GM12892 (cell line): ENCODE measurements around the gene COTL1.
A peak's percentile ranks its signal among the peaks of the same experiment; 100 is the strongest.
"Not testable (repeated sequence)": the region's sequence is repeated elsewhere in the genome, so short reads cannot be mapped to it uniquely, and the experiment has no call there.

Experiments
- DNase-seq: peaks from one replicate; pipeline ENCODE4 v3.0.0; 2011; ENCODE audit not compliant: insufficient read length
- FAIRE-seq: peaks from 2 replicates; lab custom pipeline; 2011; peaks lifted over from hg19 to GRCh38; lab: Jason Lieb, UNC
- POLR2A ChIP-seq: IDR thresholded peaks from 2 replicates; pipeline ENCODE4 v1.6.1; 2011; ENCODE audit warnings: low read depth, low read length, control low read depth
- POLR2AphosphoS5 ChIP-seq: IDR thresholded peaks from 2 replicates; pipeline ENCODE4 v1.6.1; 2011; ENCODE audit warnings: low read depth, low read length, control low read depth
- TAF1 ChIP-seq: IDR thresholded peaks from 2 replicates; pipeline ENCODE4 v1.6.1; 2011; ENCODE audit warnings: low read depth, mild to moderate bottlenecking, control low read depth, low read length, borderline replicate concordance

Gene COTL1

DNA sequence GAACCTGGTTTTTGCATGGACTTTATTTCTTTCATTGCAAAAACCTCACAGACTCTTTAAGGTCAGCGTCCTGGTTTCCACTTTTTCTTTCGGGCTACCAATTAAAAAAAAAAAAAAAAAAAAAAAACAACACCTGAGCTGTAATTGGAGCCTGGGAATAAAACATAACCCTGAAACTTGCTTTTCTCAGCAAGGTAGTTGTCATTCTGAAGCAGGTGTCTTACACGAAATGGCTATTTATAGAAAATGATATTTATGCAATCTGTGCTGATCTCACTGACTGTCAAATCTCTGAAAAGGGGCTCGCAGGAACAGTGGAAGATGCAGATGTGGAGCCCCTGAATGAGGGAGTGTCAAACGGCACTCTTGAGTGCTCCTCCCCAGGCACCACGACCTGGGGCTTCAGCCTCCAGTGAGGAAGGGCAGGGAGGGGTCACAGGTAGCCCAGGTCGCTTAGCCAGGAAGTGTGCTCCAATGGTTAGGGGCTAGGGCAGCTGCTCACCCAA is 10.4 kb upstream of the COTL1 start:
- DNase-seq (no peak), FAIRE-seq (no peak)
- no peak for TF ChIP-seq TAF1
- no peak for TF ChIP-seq POLR2AphosphoS5
- no peak for TF ChIP-seq POLR2A

- FAIRE-seq (no peak), DNase-seq (no peak)
- TF ChIP-seq POLR2AphosphoS5, result no peak
- no peak for TF ChIP-seq POLR2A
- TF ChIP-seq TAF1, result no peak
These were observed 7.7 kb upstream of the COTL1 start for GRCh38 chr16:84625556-84625955.

DNA sequence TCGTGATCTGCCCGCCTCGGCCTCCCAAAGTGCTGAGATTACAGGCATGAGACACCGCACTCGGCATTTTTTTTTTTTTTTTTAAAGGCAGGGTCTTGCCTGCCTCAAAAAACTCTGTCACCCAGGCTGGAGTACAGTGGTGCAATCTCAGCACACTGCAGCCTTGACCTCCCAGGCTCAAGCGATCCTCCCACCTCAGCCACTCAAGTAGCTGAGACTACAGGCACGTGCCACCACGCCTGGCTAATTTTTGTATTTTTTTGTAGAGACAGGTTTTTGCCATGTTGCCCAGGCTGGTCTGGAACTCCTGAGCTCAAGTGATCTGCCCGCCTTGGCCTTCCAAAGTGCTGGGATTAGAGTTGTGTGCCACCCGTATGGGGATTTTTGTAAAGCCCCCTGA is 3.0 kb upstream of the COTL1 start:
- FAIRE-seq, DNase-seq: not testable (repeated sequence)

GRCh38 chr16:84618581-84619460 is 943 bp upstream of the COTL1 start:
- DNase-seq (no peak), FAIRE-seq (no peak)
- TF ChIP-seq POLR2A, result no peak
- no peak for TF ChIP-seq POLR2AphosphoS5
- no peak for TF ChIP-seq TAF1

DNA sequence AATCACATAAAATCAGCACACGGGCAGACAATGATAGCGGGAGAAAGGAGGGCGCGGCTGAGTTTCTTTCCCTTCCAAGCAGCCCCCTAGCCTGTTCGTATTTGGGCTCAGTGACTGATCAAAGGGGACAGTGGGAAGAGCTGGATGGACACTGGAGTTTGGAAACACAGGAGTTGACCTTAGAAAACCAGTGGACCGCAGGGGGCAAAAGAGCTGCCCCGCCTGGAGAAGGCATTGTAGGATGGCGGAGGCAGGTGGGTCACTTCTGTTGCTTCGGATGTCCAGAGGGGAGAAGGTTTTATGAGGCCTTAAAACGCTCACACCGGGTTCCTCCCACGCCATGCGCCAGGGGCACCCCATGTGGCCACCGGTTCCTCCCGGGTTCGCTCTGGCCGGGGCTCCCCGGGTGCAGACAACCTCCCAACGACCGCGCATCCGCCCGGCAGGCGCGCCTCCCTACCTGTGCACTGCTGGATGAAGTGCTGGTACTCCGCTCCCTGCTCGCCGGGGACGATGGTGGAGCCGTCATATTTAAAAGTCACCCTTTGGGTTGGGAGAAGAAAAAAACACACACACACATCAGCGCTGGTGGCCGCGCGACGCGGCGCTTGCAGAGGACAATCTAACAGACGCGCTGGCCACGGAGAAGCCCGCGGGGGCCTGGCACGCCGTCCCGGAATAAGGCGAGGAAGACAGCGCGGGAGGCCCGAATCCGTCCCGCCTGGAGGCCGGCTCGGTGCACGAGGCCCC is 662 bp downstream of the COTL1 start:
- TF ChIP-seq POLR2AphosphoS5 (no peak), TAF1 (no peak)
- DNase-seq, result peak; percentile 59
- FAIRE-seq, result no peak

GRCh38 chr16:84616515-84616914 is 1.4 kb downstream of the COTL1 start:
- FAIRE-seq (no peak), DNase-seq (no peak)
- TF ChIP-seq POLR2AphosphoS5 (no peak), POLR2A (no peak)

- DNase-seq, result no peak
- TF ChIP-seq POLR2AphosphoS5 (0 out of 2 replicates have a peak, but pooled peaks have one; percentile 65), POLR2A (peak; percentile 54), TAF1 (no peak)
- no peak for FAIRE-seq
These were observed 2.7 kb downstream of the COTL1 start for GRCh38 chr16:84614968-84615813.

DNA sequence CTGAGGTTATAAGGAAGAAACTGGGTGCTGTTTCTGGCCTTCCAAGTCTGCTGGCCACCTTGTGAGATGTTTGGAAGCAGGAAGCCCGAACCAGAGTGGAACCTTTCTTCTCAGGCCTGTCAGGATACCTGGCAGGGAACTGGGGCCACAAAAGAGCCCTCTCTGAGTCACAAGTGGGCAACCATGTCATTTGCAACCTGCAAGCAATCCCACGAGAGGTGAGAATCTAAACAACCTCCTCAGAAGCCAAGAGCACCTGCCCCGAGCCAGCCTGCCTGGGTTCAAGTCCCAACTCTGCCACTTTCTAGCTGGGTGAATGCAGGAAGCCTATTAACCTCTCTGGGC is 3.3 kb downstream of the COTL1 start:
- no peak for FAIRE-seq
- TF ChIP-seq TAF1, result no peak
- no peak; the same call in 1 of the 2 replicates for TF ChIP-seq POLR2A
- no peak; the same call in 1 of the 2 replicates for TF ChIP-seq POLR2AphosphoS5
- no peak for DNase-seq

DNA sequence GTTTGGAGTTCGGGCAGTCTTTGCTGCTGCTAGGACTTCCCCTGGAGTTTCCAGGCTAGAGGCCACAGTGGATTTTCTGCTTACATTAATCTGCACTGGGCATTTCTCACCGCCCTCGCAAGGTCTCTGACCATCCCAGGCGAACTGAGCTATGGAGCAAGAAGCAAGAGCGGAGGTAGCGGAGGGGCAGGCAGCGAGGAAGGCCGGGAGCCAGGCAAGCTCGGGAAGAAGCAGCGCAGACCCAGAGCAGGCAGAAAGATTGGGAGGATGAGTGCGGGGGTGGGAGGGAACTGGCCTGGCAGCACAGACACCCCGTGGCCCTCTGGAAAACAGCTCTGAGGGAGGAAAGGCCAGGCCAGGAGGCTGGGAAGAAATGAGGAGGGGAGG is 3.8 kb downstream of the COTL1 start:
- FAIRE-seq (no peak), DNase-seq (no peak)
- TF ChIP-seq POLR2A (no peak), TAF1 (no peak), POLR2AphosphoS5 (no peak)

GRCh38 chr16:84613408-84614072 is 4.3 kb downstream of the COTL1 start:
- DNase-seq (no peak), FAIRE-seq (no peak)
- TF ChIP-seq TAF1 (no peak), POLR2AphosphoS5 (no peak), POLR2A (no peak)

- no peak for FAIRE-seq
- TF ChIP-seq TAF1, result no peak
- no peak for TF ChIP-seq POLR2AphosphoS5
- TF ChIP-seq POLR2A, result no peak; the same call in 1 of the 2 replicates
- no peak for DNase-seq
These were observed 5.2 kb downstream of the COTL1 start for GRCh38 chr16:84612686-84613085.
